Loucy (cell line): Measurements from ENCODE around the gene ZNF358.

Source experiments
- H2AFZ ChIP-seq: fragments of 200-600 bp; sonication (generic); 2 replicates; pipeline ENCODE4 v1.6.0; 2016; ENCODE audit warnings: antibody characterized with exemption, mild to moderate bottlenecking, low read length, moderate library complexity
- H3F3A ChIP-seq: fragments of 200-600 bp; 2 replicates; pipeline ENCODE4 v1.6.0; 2016; ENCODE audit warnings: antibody characterized with exemption, low read depth, mild to moderate bottlenecking
- H3K27me3 ChIP-seq: fragments of 200-600 bp; sonication (generic); 2 replicates; pipeline ENCODE4 v1.6.1; 2014; ENCODE audit warnings: low read length, mild to moderate bottlenecking; ENCODE audit not compliant: insufficient read depth, poor library complexity, severe bottlenecking
- H3K36me3 ChIP-seq: fragments of 200-600 bp; sonication (generic); 2 replicates; pipeline ENCODE4 v1.6.1; 2016; ENCODE audit warnings: low read length; ENCODE audit not compliant: insufficient read depth
- H3K4me1 ChIP-seq: fragments of 200-600 bp; sonication (generic); 2 replicates; pipeline ENCODE4 v1.5.1; 2014; ENCODE audit warnings: low read length, mild to moderate bottlenecking; ENCODE audit not compliant: insufficient read depth, poor library complexity, severe bottlenecking
- H3K4me2 ChIP-seq: fragments of 200-600 bp; sonication (generic); 2 replicates; pipeline ENCODE4 v1.6.0; 2014; ENCODE audit warnings: antibody characterized with exemption, low read length, low read depth, mild to moderate bottlenecking; ENCODE audit not compliant: poor library complexity, severe bottlenecking
- H3K4me3 ChIP-seq: fragments of 200-600 bp; sonication (generic); 2 replicates; pipeline ENCODE4 v1.5.1; 2014; ENCODE audit warnings: low read length, mild to moderate bottlenecking, mixed read lengths; ENCODE audit not compliant: poor library complexity, severe bottlenecking
- H3K79me2 ChIP-seq: fragments of 200-600 bp; sonication (generic); 2 replicates; pipeline ENCODE4 v1.6.1; 2014; ENCODE audit warnings: low read length; ENCODE audit not compliant: insufficient read depth
- H3K9ac ChIP-seq: fragments of 200-600 bp; sonication (generic); 2 replicates; pipeline ENCODE4 v1.6.0; 2014; ENCODE audit warnings: mild to moderate bottlenecking, low read depth, low read length, moderate library complexity; ENCODE audit not compliant: poor library complexity, severe bottlenecking
- H3K9me2 ChIP-seq: fragments of 200-600 bp; sonication (generic); replicated peaks from 2 replicates; pipeline ENCODE4 v1.6.1; 2016; ENCODE audit warnings: low read depth, low read length, mixed read lengths
- H3K9me3 ChIP-seq: fragments of 200-600 bp; sonication (generic); 2 replicates; pipeline ENCODE4 v1.6.1; 2014; ENCODE audit warnings: mild to moderate bottlenecking, antibody characterized with exemption, low read length, low read depth; ENCODE audit not compliant: insufficient read depth
- H4K20me1 ChIP-seq: fragments of 200-600 bp; sonication (generic); 2 replicates; pipeline ENCODE4 v1.6.0; 2014; ENCODE audit warnings: antibody characterized with exemption, low read length, mild to moderate bottlenecking; ENCODE audit not compliant: insufficient read depth, poor library complexity, severe bottlenecking
- EZH2phosphoT487 ChIP-seq: fragments of 200-600 bp; IDR thresholded peaks from 2 replicates; pipeline ENCODE4 v1.6.1; 2018; ENCODE audit warnings: antibody characterized with exemption, mild to moderate bottlenecking, moderate library complexity, borderline replicate concordance
- TF ChIP-seq, protein P1 (sequence below): fragments of 200-600 bp; sonication (generic); conservative IDR thresholded peaks from 2 replicates; pipeline ENCODE4 v1.5.1; 2014; ENCODE audit warnings: mild to moderate bottlenecking, antibody characterized with exemption, low read length

The ZNF358 gene

DNA sequence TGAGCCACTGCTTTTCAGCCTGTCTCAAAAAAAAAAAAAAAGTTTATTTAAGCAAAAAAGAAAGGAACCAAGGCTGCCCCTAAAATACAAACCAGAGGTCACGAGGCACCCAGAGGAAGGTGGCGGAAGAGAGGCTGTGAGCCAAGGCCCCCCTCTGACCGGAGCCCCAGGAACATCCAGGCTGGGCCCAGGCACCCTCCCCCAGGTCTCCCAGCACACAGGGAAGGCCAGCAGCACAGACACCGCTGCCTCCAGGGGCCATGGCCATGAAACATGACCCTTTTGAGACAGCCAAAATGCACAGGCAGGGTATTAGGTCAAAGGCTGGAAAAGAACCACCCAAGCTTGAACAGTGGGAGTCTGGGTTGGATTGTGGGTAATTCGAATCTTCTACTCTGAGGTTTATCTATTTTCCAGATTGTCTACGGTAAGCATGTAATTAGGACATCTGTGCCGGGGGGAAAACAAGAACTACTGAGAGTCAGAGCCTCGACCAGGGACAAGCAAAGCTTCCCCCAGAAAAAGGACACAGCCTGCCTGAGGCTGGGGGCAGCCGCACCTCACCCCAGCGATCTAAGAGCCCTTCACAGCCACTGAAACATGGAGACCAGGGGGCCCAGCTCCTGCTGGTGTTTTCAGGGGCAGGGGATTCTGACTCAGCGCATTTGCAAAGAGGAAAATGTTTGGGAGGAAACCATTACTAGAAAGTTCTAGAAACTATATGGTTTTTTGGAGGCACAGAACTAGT is 35.5 kb upstream of the ZNF358 start:
- Histone ChIP-seq H3F3A (no peaks in the 10 kb centered on the region), H3K9ac (no peak overlapping the region), H3K9me2 (no peaks in the 10 kb centered on the region), H3K9me3 (no peaks in the 10 kb centered on the region), H3K4me1 (no peaks in the 10 kb centered on the region), H3K27me3 (no peaks in the 10 kb centered on the region), H2AFZ (no peak overlapping the region), H4K20me1 (no peaks in the 10 kb centered on the region), H3K79me2 (no peaks in the 10 kb centered on the region), H3K36me3 (no peaks in the 10 kb centered on the region), H3K4me3 (no peak overlapping the region), H3K4me2 (no peak overlapping the region)
- no peak for TF ChIP-seq EZH2phosphoT487
- TF ChIP-seq, protein P1, sequence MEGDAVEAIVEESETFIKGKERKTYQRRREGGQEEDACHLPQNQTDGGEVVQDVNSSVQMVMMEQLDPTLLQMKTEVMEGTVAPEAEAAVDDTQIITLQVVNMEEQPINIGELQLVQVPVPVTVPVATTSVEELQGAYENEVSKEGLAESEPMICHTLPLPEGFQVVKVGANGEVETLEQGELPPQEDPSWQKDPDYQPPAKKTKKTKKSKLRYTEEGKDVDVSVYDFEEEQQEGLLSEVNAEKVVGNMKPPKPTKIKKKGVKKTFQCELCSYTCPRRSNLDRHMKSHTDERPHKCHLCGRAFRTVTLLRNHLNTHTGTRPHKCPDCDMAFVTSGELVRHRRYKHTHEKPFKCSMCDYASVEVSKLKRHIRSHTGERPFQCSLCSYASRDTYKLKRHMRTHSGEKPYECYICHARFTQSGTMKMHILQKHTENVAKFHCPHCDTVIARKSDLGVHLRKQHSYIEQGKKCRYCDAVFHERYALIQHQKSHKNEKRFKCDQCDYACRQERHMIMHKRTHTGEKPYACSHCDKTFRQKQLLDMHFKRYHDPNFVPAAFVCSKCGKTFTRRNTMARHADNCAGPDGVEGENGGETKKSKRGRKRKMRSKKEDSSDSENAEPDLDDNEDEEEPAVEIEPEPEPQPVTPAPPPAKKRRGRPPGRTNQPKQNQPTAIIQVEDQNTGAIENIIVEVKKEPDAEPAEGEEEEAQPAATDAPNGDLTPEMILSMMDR, result no peak

DNA sequence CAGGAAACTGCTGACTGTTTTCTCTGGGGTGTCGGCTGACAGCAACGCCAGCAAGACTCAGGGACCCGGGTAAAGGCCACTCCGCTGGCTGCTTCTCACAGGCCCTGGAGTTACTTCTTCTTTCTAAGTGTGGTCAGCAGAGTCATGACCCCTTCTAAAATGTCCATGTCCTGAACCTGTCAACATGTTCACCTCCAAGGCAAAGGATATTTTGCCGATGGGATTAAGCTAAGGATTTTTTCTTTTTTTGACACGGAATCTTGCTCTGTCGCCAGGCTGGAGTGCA is 35.0 kb upstream of the ZNF358 start:
- no peaks in the 10 kb centered on the region for H3K36me3 ChIP-seq
- TF ChIP-seq, protein P1, result no peak
- no peak for TF ChIP-seq EZH2phosphoT487
- no peak overlapping the region for H3K4me3 ChIP-seq
- no peaks in the 10 kb centered on the region for H4K20me1 ChIP-seq
- H3F3A ChIP-seq, result no peaks in the 10 kb centered on the region
- no peak overlapping the region for H3K9ac ChIP-seq
- no peak overlapping the region for H2AFZ ChIP-seq
- no peaks in the 10 kb centered on the region for H3K4me1 ChIP-seq
- no peaks in the 10 kb centered on the region for H3K9me2 ChIP-seq
- no peaks in the 10 kb centered on the region for H3K79me2 ChIP-seq
- H3K9me3 ChIP-seq, result no peaks in the 10 kb centered on the region
- H3K4me2 ChIP-seq, result no peak overlapping the region
- no peaks in the 10 kb centered on the region for H3K27me3 ChIP-seq

DNA sequence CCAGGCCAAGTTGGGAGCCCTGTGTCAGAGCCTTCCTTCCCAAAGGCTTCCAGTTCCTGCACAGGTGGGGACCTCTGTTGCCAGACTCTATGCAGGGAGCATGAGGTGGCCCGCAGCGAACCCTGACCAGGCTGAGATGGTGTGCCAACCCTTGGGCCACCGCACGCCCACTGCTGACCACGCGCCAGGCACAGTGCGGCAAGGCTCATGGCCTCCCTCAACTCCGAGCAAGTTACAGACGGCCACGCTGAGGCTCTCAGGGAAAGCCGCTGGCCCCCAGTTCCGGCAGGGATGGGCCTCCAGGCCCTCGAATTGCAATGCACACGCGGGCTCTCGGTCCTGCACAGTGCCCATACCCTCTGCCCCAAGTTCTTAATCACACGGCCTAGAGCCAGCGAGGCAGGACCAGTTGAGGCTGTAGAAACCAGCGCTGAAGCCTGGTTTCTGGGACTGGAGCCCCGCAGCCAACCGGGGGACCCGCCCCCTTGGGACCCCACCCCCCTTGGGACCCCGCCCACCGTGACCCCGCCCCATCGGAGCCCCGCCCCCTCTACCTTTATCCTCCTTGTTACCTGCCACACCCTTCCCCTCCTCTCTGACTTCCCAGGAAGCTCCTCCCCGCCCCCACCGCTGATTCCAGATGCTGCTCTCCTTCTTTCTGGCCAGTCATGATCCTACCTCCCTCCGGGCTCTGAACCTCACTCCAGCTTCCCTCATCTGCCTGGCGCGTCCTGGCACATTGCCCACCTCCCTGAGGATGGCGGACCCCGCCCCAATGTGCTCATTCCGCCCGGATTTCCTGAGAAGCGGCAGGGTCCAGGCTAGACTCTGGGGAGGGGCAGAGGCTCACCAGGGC is 33.1 kb upstream of the ZNF358 start:
- Histone ChIP-seq H3K4me2 (no peak overlapping the region), H3K9ac (no peak overlapping the region)

More for the DNA sequence above, 33.1 kb upstream of the ZNF358 start:
- Histone ChIP-seq H3K27me3 (no peaks in the 10 kb centered on the region), H3K79me2 (no peaks in the 10 kb centered on the region), H3K4me1 (no peaks in the 10 kb centered on the region), H3K9me3 (no peaks in the 10 kb centered on the region), H3K9me2 (no peaks in the 10 kb centered on the region), H3F3A (no peaks in the 10 kb centered on the region), H4K20me1 (no peaks in the 10 kb centered on the region), H3K4me3 (no peak overlapping the region), H2AFZ (no peak overlapping the region), H3K36me3 (no peaks in the 10 kb centered on the region)
- no peak for TF ChIP-seq EZH2phosphoT487
